D721Med (cell line): Measurements from ENCODE around the gene NFIA.

Experiments used
- DNase-seq: peaks from one replicate; pipeline ENCODE4 v3.0.0; 2011; ENCODE audit warnings: low spot score; ENCODE audit not compliant: insufficient read length
- FAIRE-seq: peaks from 2 replicates; lab custom pipeline; 2011; peaks lifted over from hg19 to GRCh38; lab: Jason Lieb, UNC
- CTCF ChIP-seq: IDR thresholded peaks from 2 replicates; pipeline ENCODE4 v1.5.1; 2012; ENCODE audit warnings: mild to moderate bottlenecking, control low read depth; ENCODE audit not compliant: insufficient read depth; ENCODE audit errors: missing control alignments

Gene NFIA

DNA sequence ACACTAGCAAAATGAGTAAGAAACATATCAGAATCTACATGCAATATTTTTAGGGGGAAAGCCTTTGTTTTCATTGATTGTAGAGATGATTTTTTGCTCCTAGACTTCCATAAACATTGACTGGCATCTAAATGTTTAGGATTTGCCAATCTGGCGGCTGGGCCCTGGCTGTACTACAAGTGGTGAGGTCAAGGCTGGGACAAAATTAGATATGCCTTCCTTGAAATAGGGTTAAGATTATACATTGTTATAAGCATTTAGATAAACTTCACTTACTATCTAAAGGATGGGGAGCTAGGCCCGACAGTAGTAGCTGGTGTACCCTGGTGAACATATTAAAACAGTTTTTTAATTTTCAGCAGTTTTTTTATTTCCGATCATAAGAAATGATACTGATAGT, 5.2 kb downstream of the NFIA start:
- FAIRE-seq, result no peak
- TF ChIP-seq CTCF, result no peak
- DNase-seq, result no peak

DNA sequence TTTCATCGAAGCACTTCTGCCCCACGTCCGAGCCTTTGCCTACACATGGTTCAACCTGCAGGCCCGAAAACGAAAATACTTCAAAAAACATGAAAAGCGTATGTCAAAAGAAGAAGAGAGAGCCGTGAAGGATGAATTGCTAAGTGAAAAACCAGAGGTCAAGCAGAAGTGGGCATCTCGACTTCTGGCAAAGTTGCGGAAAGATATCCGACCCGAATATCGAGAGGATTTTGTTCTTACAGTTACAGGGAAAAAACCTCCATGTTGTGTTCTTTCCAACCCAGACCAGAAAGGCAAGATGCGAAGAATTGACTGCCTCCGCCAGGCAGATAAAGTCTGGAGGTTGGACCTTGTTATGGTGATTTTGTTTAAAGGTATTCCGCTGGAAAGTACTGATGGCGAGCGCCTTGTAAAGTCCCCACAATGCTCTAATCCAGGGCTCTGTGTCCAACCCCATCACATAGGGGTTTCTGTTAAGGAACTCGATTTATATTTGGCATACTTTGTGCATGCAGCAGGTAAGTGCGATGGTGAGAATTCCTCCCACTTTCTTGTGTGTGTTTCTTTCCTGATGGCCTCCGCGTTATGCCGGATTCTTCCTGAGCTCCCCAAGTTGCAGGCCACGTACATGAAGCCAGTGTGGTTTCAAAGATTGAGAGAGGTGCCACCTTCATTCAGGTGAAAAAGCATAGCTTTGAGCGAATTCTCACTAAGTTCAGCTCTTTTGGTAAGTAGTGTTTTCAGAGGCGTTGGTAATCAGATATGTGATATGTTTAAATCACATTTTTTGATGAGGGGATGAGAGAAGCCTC, 6.0 kb downstream of the NFIA start:
- no peak for TF ChIP-seq CTCF
- no peak for FAIRE-seq
- DNase-seq, result no peak

- no peak for DNase-seq
- no peak for TF ChIP-seq CTCF
- no peak for FAIRE-seq
Observed at GRCh38 chr1:61089338-61089737, 7.0 kb downstream of the NFIA start.

- no peak for DNase-seq
- no peak for TF ChIP-seq CTCF
- no peak for FAIRE-seq
Observed at GRCh38 chr1:61089741-61090140, 7.4 kb downstream of the NFIA start.

- TF ChIP-seq CTCF, result no peak
- DNase-seq, result no peak
- no peak for FAIRE-seq
Observed at GRCh38 chr1:61090546-61091202, 8.3 kb downstream of the NFIA start.

DNA sequence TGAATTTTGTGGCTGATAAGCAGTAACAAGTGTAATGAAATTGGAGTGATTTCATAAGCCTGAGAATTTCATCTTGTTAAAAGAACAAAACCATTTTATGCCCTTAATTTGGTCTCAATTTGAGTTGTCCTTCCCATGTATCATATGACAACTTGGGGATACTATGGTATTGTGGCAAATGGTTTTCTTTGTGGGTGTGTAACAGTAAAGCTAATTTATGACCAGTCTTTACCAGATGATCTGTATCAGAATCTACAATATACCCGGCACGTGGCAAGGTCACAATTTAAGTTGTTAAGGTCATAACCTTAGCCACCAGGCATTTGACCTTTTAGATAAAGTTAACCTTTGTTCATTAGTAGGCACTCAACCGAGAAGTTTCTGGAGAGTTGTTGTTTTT, 9.1 kb downstream of the NFIA start:
- no peak for DNase-seq
- FAIRE-seq, result no peak
- TF ChIP-seq CTCF, result no peak

DNA sequence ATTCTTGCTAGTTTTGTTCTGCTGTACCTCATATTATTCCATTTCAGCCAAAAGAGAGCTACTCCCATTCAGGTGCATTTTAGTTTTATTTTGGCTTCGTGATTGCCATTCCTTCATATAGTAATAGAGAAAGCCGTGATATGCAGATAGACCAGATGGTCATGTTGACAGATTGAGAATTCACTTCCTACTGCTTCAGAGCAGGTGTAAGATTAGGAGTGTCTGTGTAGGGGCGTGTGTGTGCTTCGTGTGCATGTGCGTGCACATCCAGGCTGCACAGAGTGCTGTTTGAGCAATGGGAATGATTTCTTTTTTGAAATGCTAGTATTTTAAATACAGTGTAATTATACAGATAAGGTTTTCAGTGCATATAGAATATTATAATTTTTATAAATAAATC, 10.3 kb downstream of the NFIA start:
- TF ChIP-seq CTCF, result no peak
- no peak for DNase-seq
- no peak for FAIRE-seq
